LoVo (cell line): ENCODE data around the gene EID2.
A peak's percentile ranks its signal among the peaks of the same experiment; 100 is the strongest.

Experiments
- DNase-seq: peaks from one replicate; pipeline ENCODE4 v3.0.0-alpha.2; 2016; ENCODE audit warnings: low spot score

The EID2 gene

DNA sequence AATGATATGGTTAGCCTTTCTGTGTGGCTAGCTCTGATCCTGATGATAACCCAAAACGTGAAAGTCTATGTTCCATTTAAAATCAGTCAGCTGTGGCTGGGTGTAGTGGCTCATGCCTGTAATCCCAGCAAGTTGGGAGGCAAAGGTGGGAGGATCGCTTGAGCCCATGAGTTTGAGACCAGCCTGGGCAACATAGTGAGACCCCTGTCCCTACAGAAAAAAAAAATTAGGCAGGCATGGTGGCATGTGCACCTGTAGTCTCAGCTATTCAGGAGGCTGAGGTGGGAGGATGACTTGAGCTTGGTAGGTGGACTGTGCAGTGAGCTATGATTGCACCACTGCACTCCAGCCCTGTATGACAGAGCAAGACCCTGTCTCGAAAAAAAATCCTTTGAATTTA lies 6.2 kb downstream of the EID2 start:
- no peak for DNase-seq

- DNase-seq: no peak
These were observed 6.9 kb downstream of the EID2 start for GRCh38 chr19:39533003-39533512.

- peak; percentile 99 for DNase-seq
These were observed 7.5 kb downstream of the EID2 start, which contains the start of gene EID2B for GRCh38 chr19:39532233-39533002. Gene EID2B (minus strand): TSS chr19:39532852. CDS start chr19:39532802, 50 bp downstream.

DNA sequence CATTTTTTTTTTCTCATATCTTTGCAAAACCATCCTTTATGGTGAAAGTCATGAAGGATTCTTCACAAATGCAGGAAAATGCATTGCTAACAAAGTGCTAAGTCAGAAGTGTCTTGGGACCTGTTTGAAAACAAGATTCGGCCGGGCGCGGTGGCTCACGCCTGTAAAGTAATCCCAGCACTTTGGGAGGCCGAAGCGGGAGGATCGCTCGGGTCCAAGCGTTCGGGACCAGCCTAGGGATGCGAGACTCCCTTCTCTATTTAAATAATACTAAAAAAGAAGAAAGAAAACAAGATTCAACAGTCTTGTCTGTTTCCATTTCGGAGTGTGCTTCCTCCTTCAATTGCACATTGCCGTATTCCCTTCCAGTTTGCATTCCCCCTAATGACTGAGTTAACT lies 8.1 kb downstream of the EID2 start:
- no peak for DNase-seq

- DNase-seq: no peak
These were observed 14.8 kb downstream of the EID2 start for GRCh38 chr19:39525205-39525604.

DNA sequence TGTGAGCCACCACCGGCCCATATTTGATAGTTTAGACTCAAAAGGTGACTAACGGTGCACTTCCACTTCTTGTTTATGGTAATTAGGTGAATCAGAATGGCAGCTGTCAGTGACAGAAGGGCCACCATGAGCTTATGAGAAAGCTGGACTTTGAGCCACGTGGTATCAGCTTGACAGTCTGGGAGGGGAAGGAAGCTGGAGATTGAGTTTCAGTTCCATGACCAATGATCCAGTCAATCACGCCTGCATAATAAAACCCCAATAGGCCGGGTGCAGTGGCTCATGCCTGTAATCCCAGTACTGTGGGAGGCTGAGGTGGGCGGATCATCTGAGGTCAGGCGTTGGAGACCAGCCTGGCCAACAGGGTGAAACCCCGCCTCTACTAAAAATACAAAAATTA lies 15.5 kb downstream of the EID2 start:
- no peak for DNase-seq

DNA sequence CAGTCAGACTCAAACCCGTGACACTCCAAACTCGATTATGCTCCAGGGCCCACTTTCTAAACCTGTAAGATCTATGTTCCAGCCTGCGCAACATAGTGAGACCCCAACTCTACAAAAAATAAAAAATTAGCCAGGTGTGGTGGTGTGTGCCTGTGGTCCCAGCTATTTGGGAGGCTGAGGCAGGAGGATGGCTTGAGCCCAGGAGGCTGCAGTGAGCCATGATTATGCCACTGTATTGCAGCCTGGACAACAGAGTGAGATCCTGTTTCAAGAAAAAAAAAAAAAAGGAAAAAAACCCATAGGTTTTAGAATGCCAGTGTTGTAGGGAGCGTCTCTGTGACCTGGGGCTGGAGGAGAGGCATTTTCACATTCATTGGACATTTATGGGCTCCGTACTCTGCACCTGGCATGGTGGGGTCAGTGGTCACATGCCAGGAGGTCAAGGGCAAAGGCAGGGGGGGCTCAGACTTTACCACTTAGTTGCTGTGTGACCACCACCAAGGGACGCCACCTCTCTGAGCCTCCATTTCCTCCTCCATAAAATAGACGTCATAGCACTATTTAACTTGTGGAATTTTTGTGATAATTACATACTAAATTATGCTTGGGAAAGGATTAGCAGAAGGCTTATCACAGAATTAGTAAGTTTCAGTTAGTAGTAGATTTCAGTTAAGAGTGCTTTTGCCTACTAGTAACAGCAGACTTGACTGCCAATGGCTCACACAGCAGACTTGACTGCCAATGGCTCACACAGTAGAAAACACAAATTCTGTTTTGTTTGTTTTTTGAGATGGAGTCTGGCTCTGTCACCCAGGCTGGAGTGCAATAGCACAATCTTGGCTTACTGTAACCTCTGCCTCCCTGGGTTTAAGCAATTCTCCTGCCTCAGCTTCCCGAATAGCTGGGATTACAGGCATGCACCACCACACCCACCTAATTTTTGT lies 19.1 kb downstream of the EID2 start:
- no peak for DNase-seq

DNA sequence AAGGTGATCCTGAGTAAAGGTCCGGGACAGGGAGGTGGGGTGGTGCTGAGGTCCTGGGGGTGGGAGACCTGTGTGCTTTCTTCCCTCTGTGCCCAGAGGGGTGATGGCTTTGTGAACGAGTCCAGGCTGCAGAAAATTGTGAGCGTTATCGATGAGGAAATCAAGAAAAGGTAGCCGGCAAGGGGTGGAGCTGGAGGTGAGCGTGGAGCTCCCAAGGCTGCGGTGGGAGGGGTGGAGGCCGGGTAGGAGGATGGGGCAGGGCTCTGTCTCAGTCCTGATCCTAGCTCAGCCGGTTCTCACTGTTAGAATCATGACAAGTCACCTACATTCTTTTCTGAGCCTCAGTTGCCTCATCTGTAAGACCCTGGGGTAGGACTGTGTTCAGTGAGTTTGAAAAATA lies 21.0 kb downstream of the EID2 start:
- no peak for DNase-seq

DNA sequence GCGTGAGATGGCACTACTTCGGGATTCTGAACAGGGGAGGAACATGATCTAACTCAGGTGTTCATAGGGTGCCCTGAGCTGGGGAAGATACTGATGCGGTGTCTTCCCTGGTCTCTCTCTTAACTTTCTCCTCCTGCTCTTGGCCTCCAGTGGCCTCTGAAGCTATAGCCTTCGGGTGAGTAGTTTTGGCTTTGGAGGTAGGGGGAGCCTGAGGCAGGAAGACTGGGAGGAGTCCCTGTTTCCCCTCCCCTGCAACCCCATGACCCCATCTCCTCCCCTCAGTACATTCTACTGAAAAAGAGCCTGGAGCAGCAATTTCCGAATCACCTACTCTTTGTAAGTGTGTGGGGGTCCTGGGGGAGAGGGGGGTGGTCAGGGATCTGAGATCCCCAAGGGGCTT lies 21.5 kb downstream of the EID2 start:
- no peak for DNase-seq

DNA sequence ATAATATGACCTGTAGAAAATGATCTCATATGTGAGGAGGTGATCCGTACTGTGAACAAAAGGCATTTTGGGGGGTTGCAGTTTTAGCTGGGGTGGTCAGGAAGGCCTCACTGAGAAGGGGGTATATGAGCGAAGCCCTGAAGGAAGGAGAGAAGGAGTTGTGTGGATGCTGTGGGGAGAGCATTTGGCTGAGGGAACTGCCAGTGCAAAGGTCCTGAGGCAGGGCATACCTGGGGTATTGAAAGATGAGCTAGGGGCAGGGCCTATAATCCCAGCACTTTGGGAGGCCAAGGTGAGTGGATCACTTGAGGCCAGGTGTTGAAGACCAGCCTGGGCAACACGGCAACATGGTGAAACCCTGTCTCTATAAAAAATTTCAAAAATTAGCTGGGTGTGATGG lies 22.5 kb downstream of the EID2 start:
- DNase-seq: no peak

- DNase-seq: no peak
These were observed 23.7 kb downstream of the EID2 start for GRCh38 chr19:39516270-39516669.

DNA sequence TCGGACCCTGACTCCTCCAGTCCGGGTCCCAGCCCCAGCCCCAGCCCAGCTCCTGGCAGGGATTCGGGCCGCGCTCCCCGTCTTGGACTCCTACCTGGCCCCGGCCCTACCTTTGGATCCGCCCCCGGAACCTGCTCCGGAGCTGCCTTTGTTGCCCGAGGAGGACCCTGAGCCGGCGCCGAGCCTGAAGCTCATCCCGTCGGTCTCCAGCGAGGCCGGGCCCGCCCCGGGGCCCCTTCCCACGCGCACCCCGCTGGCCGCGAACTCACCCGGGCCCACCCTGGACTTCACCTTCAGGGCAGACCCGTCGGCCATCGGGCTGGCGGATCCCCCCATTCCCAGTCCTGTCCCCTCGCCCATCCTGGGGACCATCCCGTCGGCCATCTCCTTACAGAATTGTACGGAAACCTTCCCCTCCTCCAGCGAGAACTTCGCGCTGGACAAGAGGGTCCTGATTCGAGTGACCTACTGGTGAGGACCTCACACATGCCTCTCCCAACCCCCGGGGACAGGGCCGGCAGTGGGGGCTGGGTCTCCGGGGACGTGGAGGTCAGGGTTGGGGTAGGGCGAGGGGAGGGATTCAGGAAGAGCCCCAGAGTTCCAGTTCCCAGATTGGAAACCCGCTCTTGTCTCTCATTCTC lies 24.3 kb downstream of the EID2 start:
- no peak for DNase-seq

DNA sequence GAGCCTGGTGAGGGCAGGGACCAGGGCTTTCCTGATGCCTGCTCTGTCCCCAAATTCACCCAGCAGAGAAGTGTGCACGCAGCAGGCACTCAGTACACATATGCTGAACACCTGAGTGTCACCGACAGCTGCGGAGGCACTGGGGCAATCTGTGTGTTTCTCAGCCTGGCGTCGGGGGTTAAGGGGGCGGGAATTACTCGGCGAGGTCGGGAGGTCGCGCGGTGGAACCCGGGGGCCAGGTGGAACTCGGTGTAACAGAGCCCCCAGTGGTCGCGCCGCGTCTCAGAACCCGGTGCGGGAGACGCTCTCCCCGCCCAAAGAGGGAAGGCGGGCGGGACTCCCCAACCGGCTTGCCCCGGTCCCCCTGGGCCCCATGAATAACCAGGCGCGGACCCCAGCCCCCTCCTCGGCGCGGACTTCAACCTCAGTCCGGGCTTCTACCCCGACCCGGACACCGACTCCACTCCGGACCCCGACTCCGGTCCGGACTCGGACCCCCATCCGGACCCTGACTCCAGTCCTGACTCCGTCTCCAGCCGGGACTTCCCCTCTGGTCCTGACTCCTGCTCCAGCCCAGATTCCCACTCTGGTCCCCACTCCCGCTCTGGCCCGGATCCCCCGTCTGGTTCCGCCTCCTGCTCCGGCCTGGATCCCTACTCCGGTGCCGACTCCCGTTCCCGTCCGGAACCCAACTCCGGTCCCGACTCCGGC lies 25.0 kb downstream of the EID2 start, which contains the start of gene SELENOV:
TSS of gene SELENOV (plus strand) at position 300 of the 711 bp plus-strand sequence. CDS start at position 374, 74 bp downstream.
- no peak for DNase-seq

- no peak for DNase-seq
These were observed 27.0 kb downstream of the EID2 start for GRCh38 chr19:39512988-39513387.

GRCh38 chr19:39509233-39509632 lies 30.7 kb downstream of the EID2 start:
- DNase-seq: no peak

DNA sequence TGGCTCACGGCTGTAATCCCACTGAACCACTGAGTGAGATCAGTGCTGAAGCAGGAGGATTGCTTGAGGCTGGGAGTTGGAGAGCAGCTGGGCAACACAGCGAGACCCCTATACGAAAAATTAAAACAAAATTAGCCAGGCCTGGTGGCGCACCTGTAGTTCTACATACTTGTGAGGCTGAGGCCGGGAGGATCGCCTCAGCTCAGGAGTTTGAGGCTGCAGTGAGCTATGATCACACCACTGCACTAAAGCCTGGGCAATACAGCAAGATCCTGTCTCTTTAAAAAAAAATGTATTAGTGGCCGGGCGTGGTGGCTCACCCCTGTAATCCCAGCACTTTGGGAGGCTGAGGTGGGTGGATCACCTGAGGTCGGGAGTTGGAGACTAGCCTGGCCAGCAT lies 31.3 kb downstream of the EID2 start:
- no peak for DNase-seq

DNA sequence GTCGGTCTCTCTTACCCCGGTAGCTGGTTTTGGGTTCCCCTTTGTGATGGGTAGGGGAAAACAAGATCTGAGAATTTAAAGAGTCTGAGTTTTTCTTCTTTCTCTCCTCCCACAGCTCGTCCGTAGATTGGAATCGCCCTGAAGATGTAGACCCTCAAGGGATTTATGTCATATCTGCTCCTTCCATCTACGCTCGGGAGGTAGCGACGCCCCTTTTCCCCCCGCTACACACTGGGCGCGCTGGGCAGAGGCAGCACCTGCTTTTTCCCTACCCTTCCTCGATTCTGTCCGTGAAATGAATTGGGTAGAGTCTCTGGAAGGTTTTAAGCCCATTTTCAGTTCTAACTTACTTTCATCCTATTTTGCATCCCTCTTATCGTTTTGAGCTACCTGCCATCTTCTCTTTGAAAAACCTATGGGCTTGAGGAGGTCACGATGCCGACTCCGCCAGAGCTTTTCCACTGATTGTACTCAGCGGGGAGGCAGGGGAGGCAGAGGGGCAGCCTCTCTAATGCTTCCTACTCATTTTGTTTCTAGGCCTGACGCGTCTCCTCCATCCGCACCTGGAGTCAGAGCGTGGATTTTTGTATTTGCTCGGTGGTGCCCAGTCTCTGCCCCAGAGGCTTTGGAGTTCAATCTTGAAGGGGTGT lies 32.1 kb downstream of the EID2 start:
- DNase-seq: no peak

DNA sequence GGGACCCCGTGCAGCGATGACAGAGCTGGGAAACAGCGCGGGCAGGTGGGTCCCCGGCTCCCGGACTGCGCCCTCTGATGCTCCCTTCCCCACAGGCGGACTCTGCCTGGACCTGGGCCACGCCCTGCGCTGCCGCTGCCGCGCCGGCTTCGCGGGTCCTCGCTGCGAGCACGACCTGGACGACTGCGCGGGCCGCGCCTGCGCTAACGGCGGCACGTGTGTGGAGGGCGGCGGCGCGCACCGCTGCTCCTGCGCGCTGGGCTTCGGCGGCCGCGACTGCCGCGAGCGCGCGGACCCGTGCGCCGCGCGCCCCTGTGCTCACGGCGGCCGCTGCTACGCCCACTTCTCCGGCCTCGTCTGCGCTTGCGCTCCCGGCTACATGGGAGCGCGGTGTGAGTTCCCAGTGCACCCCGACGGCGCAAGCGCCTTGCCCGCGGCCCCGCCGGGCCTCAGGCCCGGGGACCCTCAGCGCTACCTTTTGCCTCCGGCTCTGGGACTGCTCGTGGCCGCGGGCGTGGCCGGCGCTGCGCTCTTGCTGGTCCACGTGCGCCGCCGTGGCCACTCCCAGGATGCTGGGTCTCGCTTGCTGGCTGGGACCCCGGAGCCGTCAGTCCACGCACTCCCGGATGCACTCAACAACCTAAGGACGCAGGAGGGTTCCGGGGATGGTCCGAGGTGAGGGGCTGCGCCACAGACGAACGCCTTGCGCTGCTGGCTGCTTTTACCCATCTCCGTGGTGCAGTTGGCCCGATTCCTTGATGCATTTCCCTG lies 32.8 kb downstream of the EID2 start:
- DNase-seq: no peak

DNA sequence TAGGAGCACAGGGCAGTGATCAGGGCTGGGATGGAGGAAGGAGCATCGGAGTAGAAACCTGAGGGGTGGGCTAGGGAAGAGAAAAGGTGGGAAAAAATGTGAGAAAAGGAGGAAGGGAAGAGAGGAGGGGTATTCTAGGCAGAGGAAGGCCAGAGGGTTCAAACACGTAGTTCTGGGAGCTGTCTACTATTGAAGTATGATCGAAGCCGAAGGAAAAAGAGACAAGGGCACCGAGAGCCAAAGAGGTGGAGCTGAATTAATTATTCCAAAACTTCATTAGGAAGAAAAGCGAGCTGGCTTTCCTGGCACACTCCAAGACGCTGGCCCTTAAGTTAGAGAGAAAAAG lies 33.4 kb downstream of the EID2 start:
- no peak for DNase-seq

DNA sequence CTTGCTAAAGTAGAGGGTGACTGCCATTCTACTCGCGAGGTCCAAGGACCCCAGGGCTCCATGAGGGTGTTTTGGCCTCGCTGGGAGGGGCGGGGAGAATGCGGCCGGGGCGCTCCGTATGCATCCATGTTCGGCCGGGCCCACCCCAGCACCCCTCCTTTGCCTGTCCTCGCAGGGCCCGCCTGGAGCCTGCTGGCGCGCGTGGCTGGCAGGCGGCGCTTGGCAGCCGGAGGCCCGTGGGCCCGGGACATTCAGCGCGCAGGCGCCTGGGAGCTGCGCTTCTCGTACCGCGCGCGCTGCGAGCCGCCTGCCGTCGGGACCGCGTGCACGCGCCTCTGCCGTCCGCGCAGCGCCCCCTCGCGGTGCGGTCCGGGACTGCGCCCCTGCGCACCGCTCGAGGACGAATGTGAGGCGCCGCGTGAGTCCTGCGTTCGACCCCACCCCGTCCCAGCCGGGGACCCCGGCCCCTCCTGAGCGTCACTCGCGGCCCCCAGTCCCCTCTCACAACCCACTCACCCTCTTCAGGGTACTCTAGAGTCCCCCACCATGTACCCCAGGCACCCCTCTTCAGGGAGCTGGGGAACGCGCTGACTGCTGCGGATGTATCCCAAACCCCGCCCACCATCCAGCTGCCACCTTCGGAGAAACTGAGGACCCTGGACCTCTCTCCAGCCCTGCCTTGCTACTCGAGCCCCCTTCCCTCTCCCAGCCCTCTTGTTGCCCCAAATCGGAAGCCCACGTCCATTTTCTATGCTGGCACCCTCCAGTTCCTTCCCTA lies 37.1 kb downstream of the EID2 start:
- peak; percentile 62 for DNase-seq
